HG03103 (cell line): ENCODE data around the gene ABCB1.

Experiments
- ATAC-seq: cut with Tn5 transposase; IDR thresholded peaks from one replicate; pipeline ENCODE4 v1.9.1; 2021; ENCODE audit warnings: low read depth; ENCODE audit not compliant: unreplicated experiment

The ABCB1 gene

DNA sequence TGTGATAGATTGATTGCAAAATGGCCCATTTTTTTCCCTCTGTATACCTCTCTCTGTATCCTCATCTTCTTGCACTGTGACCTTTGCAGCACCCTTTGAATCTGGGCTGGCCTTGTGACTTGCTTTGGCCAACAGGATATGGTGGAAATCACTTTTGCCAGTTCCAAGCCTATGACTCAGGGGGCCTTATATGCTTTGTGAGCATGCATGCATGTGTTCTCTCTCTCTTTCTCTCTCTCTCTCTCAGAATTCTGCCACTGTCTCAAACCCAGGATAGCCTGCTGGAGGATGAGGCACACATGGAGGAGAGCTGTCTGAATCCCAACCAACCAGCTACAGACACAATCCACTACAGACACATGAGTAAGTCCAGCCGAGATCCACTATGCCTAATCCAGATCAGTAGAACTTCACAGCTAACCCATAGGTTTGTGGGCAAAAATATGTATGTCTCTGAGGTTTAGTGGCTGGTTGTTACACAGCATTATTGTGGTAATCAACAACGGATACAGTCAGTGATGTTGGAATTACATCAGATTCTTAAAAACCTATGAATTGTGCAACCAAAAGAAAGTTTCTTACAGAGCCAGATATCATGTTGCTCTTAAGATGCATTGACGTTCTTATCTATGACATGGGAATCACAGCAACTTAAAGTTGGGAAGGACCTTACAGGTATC lies 83.4 kb downstream of the ABCB1 start:
- ATAC-seq: no peak

DNA sequence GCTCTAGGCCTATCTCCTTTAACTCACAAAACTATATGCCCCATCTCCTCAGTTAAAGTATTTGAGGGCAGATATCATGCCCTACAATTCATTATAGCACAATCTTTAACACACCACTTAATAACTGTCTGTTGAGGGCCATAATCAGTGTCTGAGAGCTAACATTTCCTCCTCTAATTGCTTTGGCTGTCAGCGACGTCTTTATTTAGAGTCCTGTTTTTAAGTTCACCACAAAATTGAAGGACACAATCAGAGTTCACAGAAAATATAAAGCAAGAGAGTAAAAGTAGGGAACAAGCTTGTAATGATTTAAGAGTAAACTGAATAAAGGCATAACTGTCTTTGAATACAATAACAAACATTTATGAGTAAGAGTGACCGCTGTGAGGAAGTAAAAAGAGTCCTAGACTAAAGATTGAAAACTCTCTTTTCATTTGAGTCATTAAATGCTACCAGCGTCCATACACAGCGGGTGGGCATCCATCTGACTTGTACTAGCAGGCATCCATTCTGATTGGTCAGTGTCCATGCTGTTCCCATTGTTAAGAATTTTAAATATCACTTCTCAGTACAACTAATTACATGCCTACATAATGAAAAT lies 86.8 kb downstream of the ABCB1 start:
- ATAC-seq: no peak

DNA sequence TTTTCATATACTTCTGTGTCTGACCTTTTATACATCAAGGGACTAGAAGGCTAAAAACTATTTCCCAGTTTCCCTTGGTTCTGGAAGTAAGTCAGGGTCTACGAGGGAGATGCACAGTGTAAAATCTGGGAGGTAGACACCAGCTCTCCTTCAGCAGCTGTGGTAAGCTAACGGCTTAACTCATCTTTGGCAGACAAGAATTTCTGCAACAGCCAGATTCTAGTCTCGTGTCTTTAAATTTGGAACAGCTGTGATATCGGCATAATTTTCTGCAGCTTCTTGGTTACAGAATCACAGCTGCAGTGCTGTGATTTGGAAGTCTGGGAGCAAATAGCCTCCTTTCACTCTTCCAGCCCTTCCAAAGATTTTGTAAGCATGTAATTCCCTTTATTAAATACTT lies 87.8 kb downstream of the ABCB1 start:
- ATAC-seq: no peak

DNA sequence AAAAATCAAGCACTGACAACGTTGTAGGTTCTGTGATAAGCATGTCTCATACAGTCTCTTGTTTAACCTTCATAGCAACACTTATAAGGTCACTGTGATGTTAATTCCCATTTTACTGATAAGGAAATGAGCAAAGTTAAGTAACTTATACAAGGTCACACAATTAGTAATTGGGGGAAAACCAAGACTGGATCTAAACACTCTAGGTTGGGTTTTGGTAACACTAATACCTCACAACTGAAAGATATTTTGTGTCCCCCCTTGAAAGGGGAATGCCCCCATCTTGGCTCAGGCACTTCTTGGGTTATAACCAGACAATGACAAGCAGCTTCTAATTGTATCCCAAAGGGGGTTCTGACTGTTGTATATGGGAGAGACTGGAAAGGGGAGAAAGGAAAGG lies 89.2 kb downstream of the ABCB1 start:
- ATAC-seq: no peak

DNA sequence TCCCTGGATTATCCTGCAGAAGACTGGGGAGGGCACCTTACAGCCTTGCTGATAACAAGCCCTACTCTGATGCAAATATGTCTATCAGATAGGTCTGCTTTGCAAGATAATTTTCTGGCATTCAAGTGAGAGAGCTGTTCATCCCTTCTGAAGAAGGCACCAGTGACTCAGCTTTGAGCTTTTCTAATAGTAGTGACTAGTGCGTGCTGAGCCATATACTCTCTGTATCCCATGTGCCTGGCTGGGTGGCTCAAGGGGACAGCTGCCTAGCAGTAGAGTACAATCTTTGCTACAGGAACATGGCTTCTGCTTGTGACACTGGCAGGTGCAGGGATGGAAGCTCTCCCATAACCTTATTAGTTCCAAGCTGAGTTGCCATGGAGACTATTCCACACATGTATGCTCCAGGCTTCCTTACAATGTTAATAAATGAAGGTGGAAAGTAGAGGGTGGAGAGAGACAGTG lies 90.2 kb downstream of the ABCB1 start:
- no peak for ATAC-seq

DNA sequence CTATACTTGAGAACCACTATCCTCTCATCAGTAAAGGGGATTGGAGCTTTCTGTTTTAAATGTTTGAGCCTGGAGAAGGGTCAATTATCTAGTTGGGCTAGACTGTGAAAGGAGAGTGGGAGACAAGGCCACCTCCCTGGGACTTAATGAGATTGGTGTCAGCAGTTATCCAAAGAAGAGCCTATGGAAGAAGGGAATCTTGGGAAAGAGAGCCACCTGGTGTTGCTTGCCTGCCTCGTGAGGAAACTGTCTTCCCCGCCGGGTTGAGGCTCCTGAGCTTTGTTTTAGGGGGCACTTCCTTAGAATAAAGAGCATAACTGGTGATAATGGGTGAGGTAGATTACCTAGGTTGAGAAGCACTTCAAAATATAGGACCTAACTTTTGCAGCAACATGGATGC lies 93.2 kb downstream of the ABCB1 start:
- no peak for ATAC-seq

DNA sequence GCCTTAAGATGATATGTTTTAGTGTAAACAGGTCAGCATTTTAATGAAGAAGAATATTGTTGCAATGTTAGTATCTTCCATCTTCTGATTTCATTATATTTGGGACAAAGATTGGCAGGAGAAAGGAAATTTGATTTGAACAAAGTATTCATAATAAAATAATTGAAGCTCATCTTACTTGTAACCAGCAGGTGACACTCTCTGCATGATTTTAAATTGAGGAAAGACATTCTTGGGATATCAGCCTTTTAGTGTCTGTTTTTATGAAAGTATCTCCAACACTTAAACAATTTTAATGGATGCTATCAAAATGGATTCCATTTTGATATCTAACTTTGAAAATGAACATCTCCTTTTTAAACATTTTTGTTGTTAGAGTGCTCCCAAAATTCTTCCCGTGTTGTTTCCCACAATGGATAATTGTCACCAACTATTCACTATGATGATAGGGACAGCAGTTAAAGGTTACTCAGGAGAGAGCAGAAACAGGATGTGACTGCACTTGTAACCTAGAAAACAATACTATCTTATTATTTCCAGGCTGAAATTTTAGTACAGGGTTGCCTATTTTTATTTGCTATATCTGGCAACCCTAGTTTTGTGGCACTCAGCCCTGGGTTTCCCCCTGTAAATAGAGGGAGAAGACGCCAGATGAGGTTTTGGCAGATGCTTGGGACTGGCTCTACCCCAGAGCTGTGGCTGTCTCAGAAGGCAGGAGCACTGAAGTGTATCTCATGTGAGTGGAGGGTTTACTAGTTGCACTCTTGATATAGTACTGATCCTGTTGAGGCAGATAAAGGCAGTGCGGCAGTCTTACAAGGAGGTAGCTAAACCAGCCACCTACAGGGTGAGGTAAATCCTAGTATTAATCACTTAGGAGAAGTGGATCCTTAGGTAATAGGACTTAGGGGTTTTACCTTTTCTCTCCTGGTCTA lies 94.2 kb downstream of the ABCB1 start:
- no peak for ATAC-seq

DNA sequence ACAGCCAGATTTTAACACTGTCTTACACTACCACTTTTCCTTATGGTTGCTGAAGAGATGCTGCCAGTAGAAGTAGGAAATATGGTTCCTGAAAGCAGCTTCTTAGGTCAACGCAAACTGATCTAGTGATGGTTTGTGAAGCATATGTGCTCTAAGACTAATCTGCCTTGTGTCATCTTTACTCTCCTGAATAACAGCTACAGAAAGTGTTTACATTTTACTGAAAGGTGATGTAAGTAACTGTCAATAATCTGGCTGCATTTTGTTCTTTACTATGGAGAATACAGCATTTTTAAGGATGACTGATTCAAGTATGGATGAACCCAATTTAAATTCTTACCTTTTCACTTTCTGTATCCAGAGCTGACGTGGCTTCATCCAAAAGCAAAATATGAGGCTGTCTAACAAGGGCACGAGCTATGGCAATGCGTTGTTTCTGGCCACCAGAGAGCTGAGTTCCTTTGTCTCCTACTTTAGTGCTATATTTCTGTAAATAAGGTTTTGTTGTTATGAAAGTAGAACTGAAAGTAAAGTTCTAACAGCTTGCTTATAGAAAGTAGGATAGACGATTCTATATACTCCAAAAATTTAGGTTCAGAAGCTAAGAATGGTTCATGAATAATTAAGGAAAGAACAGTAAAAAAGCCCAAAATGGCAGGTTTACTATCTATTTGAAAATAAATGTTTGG lies 95.0 kb downstream of the ABCB1 start:
- ATAC-seq: no peak

DNA sequence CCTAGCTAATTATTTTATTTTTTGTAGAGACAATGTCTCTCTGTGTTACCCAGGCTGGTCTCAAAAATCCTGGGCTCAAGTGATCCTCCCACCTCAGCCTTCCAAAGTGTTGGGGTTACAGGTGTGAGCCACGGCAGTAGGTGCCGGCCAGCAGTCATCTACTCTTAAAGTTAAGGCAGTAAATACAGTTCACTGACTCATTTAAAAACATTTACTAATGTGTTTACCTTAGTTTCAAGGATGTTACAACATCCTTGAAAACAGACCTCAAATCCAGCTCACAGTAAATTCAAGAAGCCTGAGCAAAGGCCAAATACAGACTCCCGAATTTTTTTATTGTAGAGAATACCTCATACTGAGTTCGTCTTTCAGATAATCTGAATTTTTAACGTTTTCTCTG lies 95.6 kb downstream of the ABCB1 start:
- no peak for ATAC-seq

DNA sequence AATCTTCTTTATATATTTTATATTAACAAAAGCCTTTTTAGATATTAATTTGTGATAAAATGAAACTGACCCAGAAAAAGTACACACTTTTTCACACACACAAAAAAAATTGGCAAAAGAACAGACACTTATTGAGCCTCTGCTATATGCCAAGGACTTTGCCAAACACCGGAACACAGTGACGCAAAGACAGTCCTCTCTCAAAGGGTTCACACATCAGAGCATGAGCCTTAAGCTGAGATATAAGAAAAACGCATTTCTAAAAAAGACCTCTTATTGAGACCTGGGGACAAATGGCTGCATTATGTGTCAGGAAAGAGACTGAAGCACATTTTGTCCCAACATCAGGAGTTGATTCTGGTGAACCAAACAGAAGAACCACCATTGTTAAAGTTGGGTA lies 101.2 kb downstream of the ABCB1 start:
- no peak for ATAC-seq

DNA sequence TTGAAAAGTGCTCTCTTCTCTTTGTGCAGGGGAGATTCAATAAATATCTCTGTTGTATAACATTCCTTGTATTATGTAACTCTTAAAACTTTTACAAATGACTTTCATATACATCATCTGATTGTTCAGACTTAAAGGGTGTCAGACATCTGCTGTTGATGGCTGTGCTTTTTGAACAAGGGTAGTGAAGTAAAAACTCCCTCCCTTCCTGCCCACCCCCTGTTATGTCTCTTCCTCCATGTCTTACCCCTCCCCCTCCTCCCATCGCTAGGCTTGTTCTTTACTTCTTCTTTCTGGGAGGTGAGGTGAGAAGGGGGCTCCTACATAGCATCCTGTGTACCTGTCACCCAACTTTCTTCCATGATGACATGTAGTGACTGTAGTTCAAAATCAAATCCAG lies 101.8 kb downstream of the ABCB1 start:
- ATAC-seq: no peak

DNA sequence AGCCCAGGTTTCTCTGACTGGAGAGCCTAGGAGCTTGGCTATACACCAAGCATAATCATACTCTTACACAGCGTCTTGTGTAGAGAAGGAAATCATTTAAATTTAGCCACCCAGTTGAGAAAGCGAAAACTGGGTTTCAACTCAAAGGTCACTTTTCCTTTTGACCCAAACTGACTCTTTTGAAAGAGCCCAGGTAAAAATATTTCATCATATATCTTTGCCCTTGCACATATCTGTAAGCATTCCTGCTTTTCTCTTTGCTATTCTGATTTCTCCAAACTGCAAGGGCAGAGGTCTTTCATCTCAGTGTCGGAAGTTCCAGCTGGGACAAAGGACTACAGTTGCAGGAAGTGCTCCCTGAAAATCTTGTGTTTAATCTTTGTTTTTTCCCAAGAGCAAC lies 103.2 kb downstream of the ABCB1 start:
- no peak for ATAC-seq

DNA sequence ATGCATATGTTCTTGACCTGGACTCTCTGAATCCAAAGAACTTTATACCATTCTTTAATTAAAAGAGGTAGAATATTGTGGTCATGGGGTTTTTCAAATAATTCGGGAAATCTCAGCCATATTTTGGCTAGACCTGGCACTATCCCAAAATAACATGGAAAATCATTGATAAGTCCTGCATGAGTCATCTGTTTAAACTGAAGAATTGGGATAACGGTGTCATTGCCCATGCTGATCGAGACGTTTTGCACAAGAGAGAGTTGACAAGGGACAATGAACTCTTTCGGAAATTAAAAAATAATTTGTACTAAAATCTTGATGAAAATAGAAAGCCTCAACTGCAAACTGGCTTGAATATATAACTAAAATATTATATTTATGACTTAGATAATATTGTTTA lies 105.3 kb downstream of the ABCB1 start:
- ATAC-seq: no peak

DNA sequence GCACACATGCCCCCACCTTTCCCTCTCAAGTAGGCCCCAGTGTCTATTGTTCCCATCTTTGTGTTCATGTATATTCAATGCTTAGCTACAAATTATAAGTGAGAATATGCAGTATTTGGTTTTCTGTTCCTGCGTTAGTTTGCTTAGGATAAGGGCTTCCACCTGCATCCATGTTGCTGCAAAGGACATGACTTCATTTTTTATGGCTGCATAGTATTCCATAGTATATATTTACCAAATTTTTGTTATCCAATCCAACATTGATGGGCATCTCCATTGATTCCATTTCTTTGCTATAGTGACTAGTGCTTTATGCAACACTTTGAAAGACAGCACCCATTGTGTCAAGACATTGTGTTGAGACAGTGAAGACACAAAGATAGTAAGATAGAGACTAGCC lies 106.2 kb downstream of the ABCB1 start:
- ATAC-seq: no peak

DNA sequence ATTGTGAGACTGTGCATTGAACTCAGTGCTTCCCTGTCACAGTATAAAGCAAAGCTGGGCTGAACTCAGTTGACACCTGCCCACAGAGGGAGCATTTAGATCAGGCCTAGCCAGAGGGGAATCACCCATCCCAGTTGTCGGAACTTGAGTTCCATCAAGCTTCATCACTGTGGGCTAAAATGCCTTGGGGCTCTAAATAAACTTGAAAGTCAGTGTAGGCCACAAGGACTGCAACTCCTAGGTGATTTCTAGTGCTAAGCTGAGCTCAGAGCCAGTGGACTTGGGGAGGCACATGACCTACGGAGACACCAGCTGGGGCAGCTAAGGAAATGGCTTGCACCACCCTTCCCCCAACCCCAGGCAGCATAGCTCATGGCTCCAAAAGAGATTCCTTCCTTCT lies 117.6 kb downstream of the ABCB1 start:
- no peak for ATAC-seq

DNA sequence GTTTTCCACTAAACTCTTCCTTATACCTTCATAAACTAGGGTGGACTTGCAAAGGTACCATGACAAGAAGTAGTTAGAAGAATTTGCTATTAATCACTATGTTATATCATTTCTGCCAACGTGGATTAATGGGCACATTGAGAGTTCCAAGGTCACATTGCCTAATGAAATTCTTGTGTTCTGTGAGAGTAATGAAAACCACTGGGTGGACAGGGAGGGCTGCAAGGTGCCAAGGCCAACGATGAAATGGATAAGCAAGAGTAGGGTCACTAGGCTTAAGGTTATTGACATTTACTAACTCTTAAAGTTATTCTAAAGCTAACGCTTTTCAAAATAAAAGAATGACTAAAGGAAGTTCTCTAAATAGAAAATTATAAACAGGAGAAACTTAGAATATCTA lies 118.6 kb downstream of the ABCB1 start:
- ATAC-seq: no peak

DNA sequence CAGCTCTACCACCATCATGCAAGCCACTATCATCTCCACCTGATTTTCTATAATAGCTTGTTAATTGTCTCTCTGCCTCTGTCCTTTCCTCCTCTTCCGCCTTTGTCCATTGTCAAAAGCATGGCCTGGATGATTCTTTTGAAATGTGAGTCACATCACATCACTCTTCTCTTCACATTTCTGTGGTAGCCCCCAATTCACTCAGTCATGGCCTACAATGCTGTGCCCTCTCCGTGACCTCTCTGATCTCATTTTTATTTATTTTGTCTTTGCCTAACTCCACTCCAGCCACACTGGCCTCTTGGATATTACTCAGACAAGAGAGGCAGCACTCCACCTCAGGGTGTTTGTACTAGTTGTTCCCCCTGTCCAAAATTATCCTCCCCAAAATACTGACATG lies 120.3 kb downstream of the ABCB1 start:
- no peak for ATAC-seq

DNA sequence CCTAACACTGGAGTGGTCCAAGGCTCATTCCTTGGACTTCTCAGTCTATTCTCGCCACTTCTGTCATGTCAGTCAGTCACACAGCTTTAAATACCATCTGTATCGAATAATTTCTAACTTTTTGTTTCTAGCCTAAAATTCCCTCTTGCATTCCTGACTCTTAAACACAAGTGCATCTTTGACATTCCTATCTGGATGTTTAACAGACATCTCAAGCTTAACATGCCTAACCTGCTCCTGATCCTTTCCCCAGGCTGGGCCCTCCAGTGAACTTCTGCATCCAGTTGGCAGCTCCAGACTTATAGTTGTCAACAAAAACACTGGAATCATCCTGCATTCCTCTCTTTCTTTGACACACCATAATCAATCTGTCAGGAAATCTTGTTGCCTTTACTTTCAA lies 120.7 kb downstream of the ABCB1 start:
- ATAC-seq: no peak

DNA sequence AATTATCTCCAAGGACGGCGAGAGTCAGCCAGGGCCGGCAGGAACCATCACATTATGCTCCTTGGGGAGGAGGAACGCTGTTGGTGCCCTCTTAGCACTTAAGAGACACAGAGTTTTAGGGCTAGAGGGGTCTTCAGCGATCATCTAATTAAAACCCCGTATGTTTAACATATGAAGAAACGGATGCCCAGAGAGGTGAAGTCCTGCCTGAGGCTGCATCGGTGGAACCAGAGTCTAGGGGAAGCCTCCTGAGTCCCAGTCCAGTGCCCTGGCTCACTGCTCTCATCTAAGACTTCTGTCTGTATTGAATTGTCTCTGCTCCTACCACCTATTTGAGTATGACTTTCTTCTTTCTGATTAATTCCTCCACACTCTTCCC lies 124.5 kb downstream of the ABCB1 start:
- no peak for ATAC-seq

DNA sequence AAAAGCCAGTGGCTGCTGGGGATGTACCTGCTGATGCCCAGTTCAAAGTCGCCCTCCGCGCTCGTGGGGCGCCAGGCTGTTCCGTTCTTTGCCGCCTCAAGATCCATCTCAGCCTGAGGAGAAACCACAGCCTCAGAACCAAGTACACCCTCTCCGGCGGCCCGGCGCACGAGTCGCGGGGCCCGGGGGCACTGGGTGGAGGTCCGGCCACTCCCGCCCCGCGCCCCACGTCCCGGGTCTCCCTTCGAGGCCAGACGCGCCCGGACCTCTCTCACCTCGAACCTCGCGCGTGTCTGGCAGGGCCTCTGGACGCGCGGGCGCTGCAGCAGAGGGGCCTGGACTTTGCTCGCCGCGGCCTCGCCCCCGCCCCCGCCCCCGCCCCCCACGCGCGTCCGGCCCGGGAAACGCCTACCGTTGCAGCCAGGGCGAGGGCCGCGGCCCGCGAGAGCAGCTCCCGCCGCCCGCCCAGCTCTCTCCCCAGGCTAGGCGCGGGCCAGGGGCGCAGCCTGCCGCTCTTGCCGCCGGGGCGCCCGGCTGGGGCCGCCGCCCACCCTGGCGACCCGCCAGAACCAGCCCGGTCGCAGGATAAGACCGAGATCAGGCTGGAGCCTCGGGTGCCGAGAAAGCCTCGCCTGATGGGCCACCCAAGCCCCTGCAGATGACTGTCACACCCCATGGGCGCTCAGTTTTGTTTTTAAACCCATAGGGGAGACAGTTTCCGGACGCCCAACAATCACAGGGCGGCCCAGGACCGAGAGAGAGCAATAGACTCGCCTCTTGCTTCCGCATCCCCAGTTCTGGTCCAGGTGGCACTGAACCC lies 125.1 kb downstream of the ABCB1 start, which contains the start of gene ABCB4:
ABCB4 (minus strand) TSS at position 322 of the 820 bp plus-strand sequence; CDS start at position 107, 215 bp downstream.
- no peak for ATAC-seq
